IMR-90 (cell line): ENCODE results near the gene UGT3A1. TPM values are rescaled to one million over a fixed set of nuclear protein-coding genes. Genes with fewer than 3 reads are reported as not detected.

Experiments used
- ATAC-seq: fragments of 200-7000 bp; cut with Tn5 transposase; 2 replicates; pipeline ENCODE4 v1.9.1; 2020; ENCODE audit warnings: low read depth, mild to moderate bottlenecking, moderate library complexity
- BruUV-seq: library from RNA; stranded (reverse); fragments of 400-500 nt; replicated peaks from 2 replicates; lab custom pipeline; 2021; lab: Mats Ljungman, UMichigan
- CTCF ChIA-PET: fragments of 300-600 bp; formaldehyde crosslinking; extraction: SDS; loops from one replicate; lab custom pipeline; 2021; ENCODE audit warnings: antibody characterized with exemption; lab: Yijun Ruan, JAX
- POLR2A ChIA-PET: fragments of 300-600 bp; sonication (Branson Sonifier 250); formaldehyde crosslinking; loops from one replicate; lab custom pipeline; 2022; ENCODE audit warnings: antibody characterized with exemption; ENCODE audit not compliant: unreplicated experiment; lab: Charles Lee
- DNase-seq: peaks from one replicate; pipeline ENCODE4 v3.0.0; 2013
- H2AFZ ChIP-seq: replicated peaks from 2 replicates; pipeline ENCODE3; 2013; ENCODE audit warnings: low read length, mild to moderate bottlenecking; ENCODE audit not compliant: poor library complexity
- H2AK5ac ChIP-seq: 2 replicates; pipeline ENCODE4 v1.6.1; 2013; ENCODE audit warnings: low read depth, low read length, inconsistent platforms
- H2AK9ac ChIP-seq: replicated peaks from 2 replicates; pipeline ENCODE3; 2013; ENCODE audit warnings: mild to moderate bottlenecking, low read depth, low read length, moderate library complexity; ENCODE audit not compliant: poor library complexity
- H2BK120ac ChIP-seq: 2 replicates; pipeline ENCODE4 v1.6.1; 2013; ENCODE audit warnings: low read depth, low read length, inconsistent platforms
- H2BK15ac ChIP-seq: 3 replicates; pipeline ENCODE4 v1.6.1; 2013; ENCODE audit warnings: low read depth, low read length, inconsistent platforms
- H2BK20ac ChIP-seq: 2 replicates; pipeline ENCODE4 v1.6.1; 2013; ENCODE audit warnings: low read depth, mild to moderate bottlenecking, inconsistent platforms, low read length, moderate library complexity
- H2BK5ac ChIP-seq: 2 replicates; pipeline ENCODE4 v1.6.1; 2013; ENCODE audit warnings: mild to moderate bottlenecking, low read depth, low read length, inconsistent platforms; ENCODE audit not compliant: poor library complexity, severe bottlenecking
- H3K14ac ChIP-seq: replicated peaks from 2 replicates; pipeline ENCODE4 v1.6.1; 2013; ENCODE audit warnings: low read depth, low read length, inconsistent platforms
- H3K18ac ChIP-seq: 2 replicates; pipeline ENCODE4 v1.6.1; 2013; ENCODE audit warnings: low read depth, low read length, control low read depth
- H3K23ac ChIP-seq: 2 replicates; pipeline ENCODE4 v1.6.1; 2013; ENCODE audit warnings: low read depth, low read length, inconsistent platforms
- H3K27ac ChIP-seq: 2 replicates; pipeline ENCODE4 v1.5.1; 2013; ENCODE audit warnings: mild to moderate bottlenecking, control low read depth, low read length; ENCODE audit not compliant: insufficient read depth
- H3K27me3 ChIP-seq: 2 replicates; pipeline ENCODE4 v1.6.1; 2013; ENCODE audit warnings: low read length; ENCODE audit not compliant: control insufficient read depth, insufficient read depth
- H3K36me3 ChIP-seq: 2 replicates; pipeline ENCODE4 v1.6.1; 2013; ENCODE audit warnings: low read length, mixed read lengths; ENCODE audit not compliant: control insufficient read depth, insufficient read depth
- H3K4ac ChIP-seq: 2 replicates; pipeline ENCODE4 v1.6.1; 2013; ENCODE audit warnings: low read depth, low read length, inconsistent platforms
- H3K4me1 ChIP-seq: 2 replicates; pipeline ENCODE4 v1.6.1; 2013; ENCODE audit warnings: low read length, mixed read lengths; ENCODE audit not compliant: control insufficient read depth, insufficient read depth
- H3K4me2 ChIP-seq: 2 replicates; pipeline ENCODE4 v1.6.1; 2013; ENCODE audit warnings: low read depth, mild to moderate bottlenecking, control low read depth, low read length, moderate library complexity
- H3K4me3 ChIP-seq: 2 replicates; pipeline ENCODE4 v1.5.1; 2013; ENCODE audit warnings: low read depth, mild to moderate bottlenecking, control low read depth, low read length, moderate library complexity; ENCODE audit not compliant: insufficient read depth
- H3K56ac ChIP-seq: 2 replicates; pipeline ENCODE4 v1.6.1; 2013; ENCODE audit warnings: low read length, inconsistent platforms; ENCODE audit not compliant: insufficient read depth; ENCODE audit errors: extremely low read depth
- H3K79me1 ChIP-seq, 2 experiments: 2 replicates each; pipeline ENCODE4 v1.6.1; 2013; ENCODE audit warnings: low read length in 2 of 2, inconsistent platforms in 1 of 2, low read depth in 1 of 2
- H3K9ac ChIP-seq: 2 replicates; pipeline ENCODE4 v1.6.1; 2013; ENCODE audit warnings: low read depth, low read length, control low read depth
- H3K9me1 ChIP-seq: 2 replicates; pipeline ENCODE4 v1.6.1; 2013; ENCODE audit warnings: low read length, inconsistent platforms; ENCODE audit not compliant: insufficient read depth
- H3K9me3 ChIP-seq: 2 replicates; pipeline ENCODE4 v1.6.1; 2013; ENCODE audit warnings: low read length; ENCODE audit not compliant: control insufficient read depth, insufficient read depth
- H4K20me1 ChIP-seq: 2 replicates; pipeline ENCODE4 v1.6.1; 2013; ENCODE audit warnings: low read length, inconsistent platforms; ENCODE audit not compliant: insufficient read depth
- H4K5ac ChIP-seq: 2 replicates; pipeline ENCODE4 v1.6.1; 2013; ENCODE audit warnings: mild to moderate bottlenecking, low read depth, low read length, control low read depth
- H4K8ac ChIP-seq, 2 experiments: 2 replicates each; pipeline ENCODE4 v1.6.1; 2013; ENCODE audit warnings: low read depth in 2 of 2, low read length in 2 of 2, control low read depth in 1 of 2, inconsistent platforms in 1 of 2
- H4K91ac ChIP-seq: 2 replicates; pipeline ENCODE4 v1.6.1; 2013; ENCODE audit warnings: low read depth, low read length, inconsistent platforms; ENCODE audit not compliant: insufficient read depth
- BHLHE40 ChIP-seq: fragments of 150-350 bp; IDR thresholded peaks from 2 replicates; pipeline ENCODE4 v1.6.1; 2016; ENCODE audit warnings: mild to moderate bottlenecking, low read depth, low read length
- CEBPB ChIP-seq: IDR thresholded peaks from 2 replicates; pipeline ENCODE4 v1.6.1; 2012; ENCODE audit warnings: low read depth, low read length, improper control_type of control experiment
- CHD1 ChIP-seq: IDR thresholded peaks from 2 replicates; pipeline ENCODE4 v1.6.1; 2012; ENCODE audit warnings: low read depth, low read length, improper control_type of control experiment
- FOS ChIP-seq: fragments of 150-350 bp; IDR thresholded peaks from 2 replicates; pipeline ENCODE4 v1.6.1; 2016; ENCODE audit warnings: low read depth, low read length
- MAFK ChIP-seq: IDR thresholded peaks from 2 replicates; pipeline ENCODE4 v1.6.1; 2012; ENCODE audit warnings: low read depth, low read length, improper control_type of control experiment
- MAZ ChIP-seq: IDR thresholded peaks from 2 replicates; pipeline ENCODE4 v1.6.1; 2012; ENCODE audit warnings: low read depth, mild to moderate bottlenecking, low read length, improper control_type of control experiment, moderate library complexity, borderline replicate concordance
- MXI1 ChIP-seq: IDR thresholded peaks from 2 replicates; pipeline ENCODE4 v1.6.1; 2012; ENCODE audit warnings: low read depth, mild to moderate bottlenecking, low read length, moderate library complexity, borderline replicate concordance
- NFE2L2 ChIP-seq: fragments of 150-350 bp; IDR thresholded peaks from 2 replicates; pipeline ENCODE4 v1.6.1; 2016; ENCODE audit warnings: low read depth, mild to moderate bottlenecking, low read length
- POLR2A ChIP-seq: IDR thresholded peaks from 2 replicates; pipeline ENCODE4 v1.6.1; 2012; ENCODE audit warnings: mild to moderate bottlenecking, low read depth, low read length
- RAD21 ChIP-seq: IDR thresholded peaks from 2 replicates; pipeline ENCODE4 v1.6.1; 2012; ENCODE audit warnings: low read length, improper control_type of control experiment
- RCOR1 ChIP-seq: IDR thresholded peaks from 2 replicates; pipeline ENCODE4 v1.6.1; 2012; ENCODE audit warnings: mild to moderate bottlenecking, low read length, improper control_type of control experiment; ENCODE audit not compliant: insufficient replicate concordance
- RFX5 ChIP-seq: IDR thresholded peaks from 2 replicates; pipeline ENCODE4 v1.8.0; 2012; ENCODE audit warnings: low read depth, mild to moderate bottlenecking, low read length, moderate library complexity
- SMC3 ChIP-seq: fragments of 150-350 bp; IDR thresholded peaks from 2 replicates; pipeline ENCODE4 v1.6.1; 2016; ENCODE audit warnings: low read depth, mild to moderate bottlenecking, antibody characterized with exemption, low read length, moderate library complexity
- WGBS, 2 experiments: methylation state at CpG; one replicate each; pipeline versions ENCODE4 v1.1.5 to v1.1.7; 2013; ENCODE audit warnings: missing lambda C conversion rate in 2 of 2; ENCODE audit not compliant: insufficient read length in 1 of 2; ENCODE audit errors: extremely low coverage in 2 of 2; 5-methylcytosine and 5-hydroxymethylcytosine counted together
- dilution Hi-C: fragments of 300-500 bp; cut with HindIII; formaldehyde crosslinking; loops from one replicate; pipeline ENCODE4 v1.14.3; 2018; ENCODE audit warnings: low sequenced_read_pairs; ENCODE audit not compliant: unreplicated experiment
- in situ Hi-C: fragments of 300-500 bp; cut with MboI; formaldehyde crosslinking; loops from 3 replicates; pipeline ENCODE4 v1.14.3; 2019; ENCODE audit warnings: low sequenced_read_pairs, inconsistent platforms, mixed read lengths
- intact Hi-C: fragments of 100-400 bp; cut with micrococcal nuclease; formaldehyde crosslinking; loops from 2 replicates; pipeline ENCODE4 v1.10.0; 2022
- polyA plus RNA-seq, 3 experiments: library from polyadenylated mRNA; depleted of rRNA; stranded (reverse); fragments of >200 nt; gene quantifications; 2 replicates each; pipeline ENCODE4 v1.2.3, GENCODE V29; 2012; ENCODE audit warnings: low replicate concordance in 1 of 3
- total RNA-seq: library from RNA; depleted of rRNA; stranded (reverse); fragments of >200 nt; gene quantifications from 2 replicates; pipeline ENCODE4 v1.2.3, GENCODE V29; 2012
- TF ChIP-seq, protein P1 (sequence below): conservative IDR thresholded peaks from 2 replicates; pipeline ENCODE4 v1.5.1; 2012; ENCODE audit warnings: mild to moderate bottlenecking, low read depth, low read length, improper control_type of control experiment
- TF ChIP-seq, protein P2 (sequence below): fragments of 150-350 bp; IDR thresholded peaks from 2 replicates; pipeline ENCODE4 v1.6.1; 2016; ENCODE audit warnings: low read depth, mild to moderate bottlenecking, low read length, moderate library complexity, borderline replicate concordance

The UGT3A1 gene
- total and polyA plus RNA-seq, 2 of the 4 experiments (the other 2 are of a cell fraction): not detected

DNA sequence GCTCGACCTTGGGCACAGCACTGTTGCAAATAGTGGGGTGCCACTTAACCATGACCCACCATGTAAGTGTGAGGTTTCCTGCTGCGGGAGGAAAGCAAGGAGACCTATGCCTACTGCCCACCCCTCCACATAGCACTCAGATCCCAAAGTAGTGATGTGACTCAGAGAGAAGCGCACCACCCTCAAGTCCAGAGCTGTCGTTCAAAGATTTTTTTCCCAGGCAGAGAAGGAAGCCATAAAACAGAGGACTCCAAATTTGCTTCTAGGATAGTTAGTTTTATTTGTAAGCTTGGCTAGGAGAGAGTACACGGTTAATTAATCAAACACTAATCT, 19.3 kb downstream of the UGT3A1 start:
- Histone ChIP-seq H2BK15ac (no peak overlapping the region), H2AK9ac (no peak overlapping the region), H3K9me3 (no peaks in the 10 kb centered on the region), H3K9ac (no peak overlapping the region), H3K27ac (no peak overlapping the region), H3K36me3 (no peaks in the 10 kb centered on the region), H4K20me1 (no peaks in the 10 kb centered on the region), H3K4me2 (no peak overlapping the region), H4K5ac (no peak overlapping the region), H3K27me3 (no peaks in the 10 kb centered on the region), H3K4me3 (no peak overlapping the region), H3K4ac (no peak overlapping the region), H3K79me1 (no peaks in the 10 kb centered on the region), H3K14ac (no peak overlapping the region), H2BK5ac (no peak overlapping the region), H3K18ac (no peak overlapping the region), H2BK20ac (no peak overlapping the region), H3K56ac (no peak overlapping the region), H3K9me1 (no peaks in the 10 kb centered on the region), H2AK5ac (no peak overlapping the region), H4K91ac (no peak overlapping the region), H2AFZ (no peak overlapping the region), H2BK120ac (no peak overlapping the region), H3K4me1 (no peaks in the 10 kb centered on the region), H4K8ac (no peak overlapping the region), H3K23ac (no peak overlapping the region)
- POLR2A ChIA-PET: no interaction called here
- intact Hi-C loops (no loop called here), in situ Hi-C loops (no loop called here), dilution Hi-C loops (no loop called here)
- BruUV-seq: no TSS peak
- no peak for ATAC-seq
- WGBS, 2 experiments: no CpG with 5 or more reads among the region's 5 CpGs
- CTCF ChIA-PET: interaction anchor here (1.2 kb wide), 1 partner anchor 8 kb away, joined by 3 read pairs; no protein-coding TSS in a partner anchor
- DNase-seq: no peak
- TF ChIP-seq FOS (no peak), BHLHE40 (no peak), MXI1 (no peak), RCOR1 (no peak), SMC3 (no peak), POLR2A (no peak), MAFK (no peak), RFX5 (no peak), NFE2L2 (no peak), RAD21 (no peak), MAZ (no peak), CEBPB (no peak), CHD1 (no peak)
- TF ChIP-seq, protein P1, sequence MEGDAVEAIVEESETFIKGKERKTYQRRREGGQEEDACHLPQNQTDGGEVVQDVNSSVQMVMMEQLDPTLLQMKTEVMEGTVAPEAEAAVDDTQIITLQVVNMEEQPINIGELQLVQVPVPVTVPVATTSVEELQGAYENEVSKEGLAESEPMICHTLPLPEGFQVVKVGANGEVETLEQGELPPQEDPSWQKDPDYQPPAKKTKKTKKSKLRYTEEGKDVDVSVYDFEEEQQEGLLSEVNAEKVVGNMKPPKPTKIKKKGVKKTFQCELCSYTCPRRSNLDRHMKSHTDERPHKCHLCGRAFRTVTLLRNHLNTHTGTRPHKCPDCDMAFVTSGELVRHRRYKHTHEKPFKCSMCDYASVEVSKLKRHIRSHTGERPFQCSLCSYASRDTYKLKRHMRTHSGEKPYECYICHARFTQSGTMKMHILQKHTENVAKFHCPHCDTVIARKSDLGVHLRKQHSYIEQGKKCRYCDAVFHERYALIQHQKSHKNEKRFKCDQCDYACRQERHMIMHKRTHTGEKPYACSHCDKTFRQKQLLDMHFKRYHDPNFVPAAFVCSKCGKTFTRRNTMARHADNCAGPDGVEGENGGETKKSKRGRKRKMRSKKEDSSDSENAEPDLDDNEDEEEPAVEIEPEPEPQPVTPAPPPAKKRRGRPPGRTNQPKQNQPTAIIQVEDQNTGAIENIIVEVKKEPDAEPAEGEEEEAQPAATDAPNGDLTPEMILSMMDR: no peak
- TF ChIP-seq, protein P2, sequence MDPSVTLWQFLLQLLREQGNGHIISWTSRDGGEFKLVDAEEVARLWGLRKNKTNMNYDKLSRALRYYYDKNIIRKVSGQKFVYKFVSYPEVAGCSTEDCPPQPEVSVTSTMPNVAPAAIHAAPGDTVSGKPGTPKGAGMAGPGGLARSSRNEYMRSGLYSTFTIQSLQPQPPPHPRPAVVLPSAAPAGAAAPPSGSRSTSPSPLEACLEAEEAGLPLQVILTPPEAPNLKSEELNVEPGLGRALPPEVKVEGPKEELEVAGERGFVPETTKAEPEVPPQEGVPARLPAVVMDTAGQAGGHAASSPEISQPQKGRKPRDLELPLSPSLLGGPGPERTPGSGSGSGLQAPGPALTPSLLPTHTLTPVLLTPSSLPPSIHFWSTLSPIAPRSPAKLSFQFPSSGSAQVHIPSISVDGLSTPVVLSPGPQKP: no peak
